ENCODE measurements around the gene EYA3.

EYA3 gene

DNA sequence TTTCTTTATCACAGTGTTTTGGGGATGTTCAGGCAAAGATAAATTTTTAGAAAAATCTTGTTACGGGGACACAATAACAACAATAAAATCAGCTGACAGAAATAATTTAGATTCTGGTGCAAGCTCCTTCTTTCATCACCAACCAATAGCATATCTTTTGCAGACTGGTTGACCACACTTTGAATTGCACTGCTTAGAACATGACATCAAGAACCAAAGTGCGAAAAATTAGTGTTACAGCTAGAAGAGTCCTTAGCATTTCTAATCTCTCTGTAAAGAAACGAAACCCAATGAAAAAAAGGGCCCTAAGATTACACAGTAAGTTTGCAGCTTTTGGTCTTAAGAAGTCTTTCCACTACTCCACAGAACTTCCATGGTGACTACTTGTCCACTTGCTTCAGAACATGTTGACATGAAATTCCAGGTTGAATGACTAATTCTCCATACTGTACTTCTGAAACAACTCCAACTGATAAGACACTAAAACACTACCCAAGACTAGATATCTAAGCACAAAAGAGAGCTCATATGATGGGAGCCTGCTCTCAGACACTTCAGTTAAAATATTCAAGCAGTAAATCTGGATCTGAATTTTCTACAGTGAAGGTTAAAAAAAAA lies 97.4 kb downstream of the EYA3 start:
- H3K4me3 ChIP-seq (ENCODE audit: low read length) = no peak overlapping the region
- TF ChIP-seq, protein P1, sequence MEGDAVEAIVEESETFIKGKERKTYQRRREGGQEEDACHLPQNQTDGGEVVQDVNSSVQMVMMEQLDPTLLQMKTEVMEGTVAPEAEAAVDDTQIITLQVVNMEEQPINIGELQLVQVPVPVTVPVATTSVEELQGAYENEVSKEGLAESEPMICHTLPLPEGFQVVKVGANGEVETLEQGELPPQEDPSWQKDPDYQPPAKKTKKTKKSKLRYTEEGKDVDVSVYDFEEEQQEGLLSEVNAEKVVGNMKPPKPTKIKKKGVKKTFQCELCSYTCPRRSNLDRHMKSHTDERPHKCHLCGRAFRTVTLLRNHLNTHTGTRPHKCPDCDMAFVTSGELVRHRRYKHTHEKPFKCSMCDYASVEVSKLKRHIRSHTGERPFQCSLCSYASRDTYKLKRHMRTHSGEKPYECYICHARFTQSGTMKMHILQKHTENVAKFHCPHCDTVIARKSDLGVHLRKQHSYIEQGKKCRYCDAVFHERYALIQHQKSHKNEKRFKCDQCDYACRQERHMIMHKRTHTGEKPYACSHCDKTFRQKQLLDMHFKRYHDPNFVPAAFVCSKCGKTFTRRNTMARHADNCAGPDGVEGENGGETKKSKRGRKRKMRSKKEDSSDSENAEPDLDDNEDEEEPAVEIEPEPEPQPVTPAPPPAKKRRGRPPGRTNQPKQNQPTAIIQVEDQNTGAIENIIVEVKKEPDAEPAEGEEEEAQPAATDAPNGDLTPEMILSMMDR (IDR thresholded peaks at IDR 0.05; ENCODE audit: insufficient read depth, low read depth, low read length, missing control alignments) = no peak
- DNase-seq (ENCODE audit: low read depth) = no peak

DNA sequence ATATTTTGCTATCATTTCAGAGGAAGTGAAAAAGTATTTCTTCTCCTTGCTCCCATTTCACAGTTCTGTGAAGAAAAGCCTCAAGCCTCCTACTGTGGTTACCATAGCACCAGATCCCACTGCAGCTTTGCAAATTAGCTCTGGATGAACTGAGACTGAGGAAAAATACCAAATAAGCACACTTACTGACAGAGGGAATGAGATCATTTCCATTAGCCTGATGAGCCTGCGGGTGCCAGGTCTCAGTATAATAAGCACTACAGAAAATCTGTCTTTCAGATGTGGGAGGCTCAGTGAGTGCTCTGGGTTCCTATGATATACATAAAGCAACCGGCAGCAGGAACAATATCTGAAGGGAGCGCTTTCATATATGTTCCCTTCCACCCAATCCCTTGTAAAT lies 107.3 kb downstream of the EYA3 start:
- no peak overlapping the region for H3K4me3 ChIP-seq (ENCODE audit: low read length)
- TF ChIP-seq, protein P1 (IDR thresholded peaks at IDR 0.05; ENCODE audit: insufficient read depth, low read depth, low read length, missing control alignments) = no peak
- no peak for DNase-seq (ENCODE audit: low read depth)

DNA sequence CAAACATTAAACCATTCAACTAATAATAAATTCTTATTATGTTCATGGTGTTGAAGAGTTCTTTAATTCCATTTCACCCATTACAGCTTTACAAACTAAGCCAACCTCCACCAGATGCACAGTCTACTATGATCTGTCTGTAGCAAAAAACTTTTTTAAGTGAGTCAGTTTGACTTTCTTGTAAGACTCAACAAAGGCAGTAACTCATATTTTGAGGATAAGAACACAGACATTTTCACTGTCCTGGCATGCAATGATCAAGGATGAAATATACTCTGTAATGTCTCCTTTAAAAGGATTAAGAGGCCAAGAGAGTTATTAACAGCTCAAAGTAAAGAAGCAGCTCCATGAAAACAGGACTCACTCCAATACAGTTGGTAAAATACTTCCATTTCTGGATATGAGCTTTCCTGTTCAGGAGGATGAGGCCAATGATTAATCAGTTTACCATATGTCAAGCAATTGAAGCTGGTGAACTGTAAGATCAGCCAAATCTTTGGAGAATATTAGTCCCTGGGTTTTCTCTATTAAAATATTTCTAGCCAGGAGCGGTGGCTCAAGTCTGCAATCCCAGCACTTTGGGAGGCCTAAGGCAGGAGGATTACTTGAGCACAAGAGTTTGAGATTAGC lies 108.1 kb downstream of the EYA3 start:
- no peak overlapping the region for H3K4me3 ChIP-seq (ENCODE audit: low read length)
- TF ChIP-seq, protein P1 (IDR thresholded peaks at IDR 0.05; ENCODE audit: insufficient read depth, low read depth, low read length, missing control alignments) = no peak
- DNase-seq (ENCODE audit: low read depth) = no peak

DNA sequence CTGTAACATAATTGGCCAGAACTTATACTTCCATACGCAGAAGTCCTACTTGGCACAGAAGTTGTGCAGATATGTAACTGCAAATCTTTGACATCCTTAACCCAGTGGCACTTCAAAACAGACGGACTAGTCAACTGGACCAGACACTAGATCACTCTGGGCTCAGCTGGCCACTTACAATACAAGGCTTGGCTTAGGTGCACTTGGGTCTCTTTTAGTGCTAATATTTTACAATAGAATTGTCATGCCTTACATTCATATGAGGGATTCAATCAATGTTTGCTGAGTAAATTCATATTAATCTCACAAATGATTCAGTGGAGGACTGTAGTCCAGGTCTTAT lies 108.6 kb downstream of the EYA3 start:
- TF ChIP-seq, protein P1 (IDR thresholded peaks at IDR 0.05; ENCODE audit: insufficient read depth, low read depth, low read length, missing control alignments) = no peak
- H3K4me3 ChIP-seq (ENCODE audit: low read length) = no peak overlapping the region
- DNase-seq (ENCODE audit: low read depth) = no peak

DNA sequence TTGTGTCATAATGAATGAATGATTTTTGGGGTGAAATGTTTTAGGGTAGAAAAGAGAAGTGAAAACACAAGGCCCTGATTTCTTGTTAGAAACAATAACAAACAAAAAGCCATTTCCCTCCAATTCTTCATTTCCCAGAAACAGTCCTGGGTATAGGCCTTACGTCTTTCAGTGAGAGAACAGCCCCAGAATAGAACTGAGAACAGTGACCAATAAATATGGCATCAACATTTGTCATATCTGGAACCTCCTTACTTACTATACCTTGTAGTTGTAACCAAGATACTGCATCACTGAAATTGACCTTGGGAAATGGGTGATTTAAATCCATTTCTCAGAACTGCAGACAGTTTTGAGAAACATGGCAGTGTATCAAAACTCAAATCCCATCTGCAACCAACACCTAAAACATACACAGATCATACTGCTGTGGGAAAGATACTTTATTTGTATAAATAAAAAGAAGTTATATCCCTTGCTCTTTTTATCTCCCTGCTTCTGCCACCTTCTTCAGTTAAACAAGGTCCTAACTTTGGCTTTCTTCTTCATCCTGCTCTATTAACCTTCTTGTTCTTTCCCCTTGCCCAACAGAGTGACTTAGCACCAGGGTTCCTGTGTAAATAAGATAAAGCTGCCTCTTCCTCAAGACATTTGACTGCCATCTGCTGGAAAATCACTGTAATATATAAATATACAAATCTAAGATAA lies 109.1 kb downstream of the EYA3 start:
- TF ChIP-seq, protein P1 (IDR thresholded peaks at IDR 0.05; ENCODE audit: insufficient read depth, low read depth, low read length, missing control alignments) = peak; percentile 52
- DNase-seq (ENCODE audit: low read depth) = peak; percentile 74
- no peak overlapping the region for H3K4me3 ChIP-seq (ENCODE audit: low read length)

DNA sequence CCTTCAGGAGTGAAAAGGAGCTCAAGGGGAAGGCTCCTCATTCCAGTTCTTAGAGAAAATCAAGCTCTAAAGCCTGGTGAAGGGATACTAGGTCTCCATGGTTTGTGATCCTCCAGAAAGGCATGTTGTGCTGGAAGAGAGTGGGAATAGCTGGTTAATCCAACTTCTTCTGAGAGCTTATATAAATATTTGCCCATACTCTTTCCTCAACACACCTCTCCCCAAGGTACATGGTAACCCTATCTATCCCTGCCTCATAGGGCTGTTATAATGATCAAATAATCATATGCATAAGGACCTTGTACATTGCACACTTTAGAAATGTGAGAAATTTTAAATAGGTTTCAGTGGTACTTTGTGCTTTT lies 114.0 kb downstream of the EYA3 start:
- TF ChIP-seq, protein P1 (IDR thresholded peaks at IDR 0.05; ENCODE audit: insufficient read depth, low read depth, low read length, missing control alignments) = no peak
- H3K4me3 ChIP-seq (ENCODE audit: low read length) = no peak overlapping the region
- DNase-seq (ENCODE audit: low read depth) = no peak

Data from epithelial cell of esophagus (primary cell).